Ovary (tissue), 9 donors: Measurements from ENCODE around the gene ERI3. TPM values are rescaled to one million over a fixed set of nuclear protein-coding genes. Genes with fewer than 3 reads are reported as not detected.

Experiments
- DNase-seq, 5 donors: peaks; one replicate each; pipeline ENCODE4 v3.0.0-alpha.2; 2019 to 2020
- H3K27ac ChIP-seq, 2 donors: fragments of 200-600 bp; one replicate each; pipeline versions ENCODE4 v1.5.1 to v1.8.0; 2019 to 2022
- H3K27me3 ChIP-seq: fragments of 200-600 bp; one replicate; pipeline ENCODE4 v1.8.0; 2022
- H3K36me3 ChIP-seq: fragments of 200-600 bp; sonication (generic); one replicate; pipeline ENCODE4 v1.5.1; 2019
- H3K4me1 ChIP-seq: one replicate; pipeline ENCODE4 v1.8.1; 2013; ENCODE audit warnings: mild to moderate bottlenecking, moderate library complexity; ENCODE audit not compliant: insufficient read depth
- H3K4me3 ChIP-seq: fragments of 200-600 bp; sonication (generic); one replicate; pipeline ENCODE4 v1.5.1; 2017
- H3K9me3 ChIP-seq, 2 donors: fragments of 200-600 bp in 1 of 2; sonication (generic) in 1 of 2; one replicate each; pipeline versions ENCODE4 v1.5.1 to v1.8.1; 2013 to 2019; ENCODE audit warnings: mild to moderate bottlenecking in 1 of 2, moderate library complexity in 1 of 2
- EP300 ChIP-seq: sonication (generic); formaldehyde crosslinking; IDR thresholded peaks from one replicate; pipeline ENCODE4 v1.6.1; 2017; ENCODE audit warnings: antibody characterized with exemption
- POLR2A ChIP-seq: fragments of 450-650 bp; IDR thresholded peaks from one replicate; pipeline ENCODE4 v1.6.1; 2017; ENCODE audit warnings: antibody characterized with exemption, mild to moderate bottlenecking, moderate library complexity
- WGBS, 3 donors: extraction: QIAGEN DNeasy Blood & Tissue Kit in 1 of 3; methylation state at CpG; one replicate each; pipeline versions ENCODE4 v1.1.5 to v1.1.7; 2013 to 2017; 5-methylcytosine and 5-hydroxymethylcytosine counted together
- intact Hi-C, 4 donors: fragments of 100-400 bp; cut with DNase I; formaldehyde crosslinking; loops; one replicate each; pipeline versions ENCODE4 v1.11.0 to v1.15.1; 2022 to 2023
- polyA plus RNA-seq, 2 donors: library from polyadenylated mRNA; stranded (reverse); fragments of 200-250 nt in 1 of 2; fragments of 350-450 nt in 1 of 2; fragmentation: Illumina TruSeq in 1 of 2; extraction: RNeasy Lipid Tissue Mini Kit (QIAGEN cat#74804) in 1 of 2; gene quantifications; one replicate each; pipeline ENCODE4 v1.2.3, GENCODE V29; 2013 to 2014
- total RNA-seq, 7 donors: library from RNA; depleted of rRNA in 2 of 7; stranded (reverse); fragments of >200 nt in 2 of 7; fragmentation: NEBNext Ultra II Directional in 3 of 7; extraction: Animal tissue kit (Norgen Biotek cat#: 25700) in 3 of 7; gene quantifications; one replicate each; pipeline versions ENCODE4 v1.1.0 to v1.2.4, GENCODE V29; 2016 to 2023
- TF ChIP-seq, protein P1 (sequence below), 3 donors: fragments of 450-650 bp in 2 of 3; fragments of 200-600 bp in 1 of 3; IDR thresholded peaks; one replicate each; pipeline versions ENCODE4 v1.5.1 to v1.8.0; 2016 to 2022; ENCODE audit warnings: antibody characterized with exemption in 3 of 3, mild to moderate bottlenecking in 1 of 3
- donor health status: DM: no; HTN: no; CAD: no; lungs with moderate emphysema.
- donor health status: DM: no; HTN: no; CAD: no.
- donor health status: Bipolar disorder and iron deficiency.
- donor health status: DM: yes; HTN: yes; CAD: no.
- donor health status: DM: no; HTN: no; CAD: no.
- donor health status: DM: yes; HTN: yes; CAD: no.

Gene ERI3
- total and polyA plus RNA-seq, 9 donors = 35.4 to 67.0 (median 48.9) TPM

GRCh38 chr1:44353604-44354003, 1.5 kb downstream of the ERI3 start:
- no peak for DNase-seq
- Histone ChIP-seq H3K4me3 (no peak overlapping the region), H3K9me3 (no peaks in the 10 kb centered on the region), H3K27me3 (no peaks in the 10 kb centered on the region), H3K4me1 (peaks cover 13% of the 10 kb centered on the region), H3K36me3 (no peaks in the 10 kb centered on the region), H3K27ac (no peak overlapping the region)
- intact Hi-C loops = no loop called here
- TF ChIP-seq, protein P1, sequence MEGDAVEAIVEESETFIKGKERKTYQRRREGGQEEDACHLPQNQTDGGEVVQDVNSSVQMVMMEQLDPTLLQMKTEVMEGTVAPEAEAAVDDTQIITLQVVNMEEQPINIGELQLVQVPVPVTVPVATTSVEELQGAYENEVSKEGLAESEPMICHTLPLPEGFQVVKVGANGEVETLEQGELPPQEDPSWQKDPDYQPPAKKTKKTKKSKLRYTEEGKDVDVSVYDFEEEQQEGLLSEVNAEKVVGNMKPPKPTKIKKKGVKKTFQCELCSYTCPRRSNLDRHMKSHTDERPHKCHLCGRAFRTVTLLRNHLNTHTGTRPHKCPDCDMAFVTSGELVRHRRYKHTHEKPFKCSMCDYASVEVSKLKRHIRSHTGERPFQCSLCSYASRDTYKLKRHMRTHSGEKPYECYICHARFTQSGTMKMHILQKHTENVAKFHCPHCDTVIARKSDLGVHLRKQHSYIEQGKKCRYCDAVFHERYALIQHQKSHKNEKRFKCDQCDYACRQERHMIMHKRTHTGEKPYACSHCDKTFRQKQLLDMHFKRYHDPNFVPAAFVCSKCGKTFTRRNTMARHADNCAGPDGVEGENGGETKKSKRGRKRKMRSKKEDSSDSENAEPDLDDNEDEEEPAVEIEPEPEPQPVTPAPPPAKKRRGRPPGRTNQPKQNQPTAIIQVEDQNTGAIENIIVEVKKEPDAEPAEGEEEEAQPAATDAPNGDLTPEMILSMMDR (IDR thresholded peaks at IDR 0.05) = no peak
- TF ChIP-seq EP300 = no peak
- TF ChIP-seq POLR2A = no peak
- 38 to 57% (median 39%) methylated on average over 1 of the region's 1 CpG for WGBS, 3 donors

DNA sequence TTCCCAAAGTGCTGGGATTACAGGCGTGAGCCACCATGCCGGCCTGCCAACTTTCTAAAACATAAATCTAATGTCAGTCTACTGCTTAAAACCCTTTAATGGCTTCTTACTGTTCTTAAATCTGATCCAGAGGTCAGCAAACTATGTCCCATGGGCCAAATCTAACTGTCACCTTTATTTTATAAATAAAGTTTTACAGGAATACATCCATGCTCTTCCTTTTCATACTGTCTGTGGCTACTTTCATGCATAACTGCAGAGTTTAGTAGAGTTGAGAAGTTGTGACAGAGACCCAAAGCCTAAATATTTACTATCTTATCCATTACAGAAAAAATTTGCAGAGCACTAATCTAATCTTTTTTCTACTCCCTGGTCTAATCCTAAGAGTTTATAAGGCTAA, 3.8 kb downstream of the ERI3 start:
- 90 to 96% (median 92%) methylated on average over 2 of the region's 2 CpGs for WGBS, 3 donors
- no peaks in the 10 kb centered on the region for H3K9me3 ChIP-seq
- TF ChIP-seq EP300 = no peak
- no peak for TF ChIP-seq POLR2A
- TF ChIP-seq, protein P1 (IDR thresholded peaks at IDR 0.05) = no peak
- DNase-seq = no peak
- H3K27ac ChIP-seq = no peak overlapping the region
- peaks cover 16% of the 10 kb centered on the region for H3K4me1 ChIP-seq
- H3K36me3 ChIP-seq = no peaks in the 10 kb centered on the region
- no peak overlapping the region for H3K4me3 ChIP-seq
- intact Hi-C loops = no loop called here
- no peaks in the 10 kb centered on the region for H3K27me3 ChIP-seq

GRCh38 chr1:44348061-44348485, 7.0 kb downstream of the ERI3 start:
- no peak overlapping the region for H3K4me3 ChIP-seq
- H3K27me3 ChIP-seq = no peaks in the 10 kb centered on the region
- 93 to 97% (median 95%) methylated on average over 4 of the region's 4 CpGs for WGBS, 3 donors
- intact Hi-C loops = no loop called here
- H3K9me3 ChIP-seq = no peaks in the 10 kb centered on the region
- TF ChIP-seq, protein P1 (IDR thresholded peaks at IDR 0.05) = no peak
- TF ChIP-seq EP300 = no peak
- no peak for TF ChIP-seq POLR2A
- H3K4me1 ChIP-seq = peaks cover 11% of the 10 kb centered on the region
- no peak overlapping the region for H3K27ac ChIP-seq
- DNase-seq = no peak
- H3K36me3 ChIP-seq = no peaks in the 10 kb centered on the region

- TF ChIP-seq POLR2A (no peak), EP300 (no peak)
- TF ChIP-seq, protein P1 (IDR thresholded peaks at IDR 0.05) = no peak
- Histone ChIP-seq H3K4me1 (peaks cover 9% of the 10 kb centered on the region), H3K4me3 (no peak overlapping the region), H3K27ac (no peak overlapping the region), H3K36me3 (no peaks in the 10 kb centered on the region), H3K27me3 (no peaks in the 10 kb centered on the region), H3K9me3 (no peaks in the 10 kb centered on the region)
- DNase-seq = no peak
- 42 to 51% (median 43%) methylated on average over 4 of the region's 4 CpGs for WGBS, 3 donors
- intact Hi-C loops = no loop called here
Measured at GRCh38 chr1:44347280-44347679, 7.8 kb downstream of the ERI3 start.

DNA sequence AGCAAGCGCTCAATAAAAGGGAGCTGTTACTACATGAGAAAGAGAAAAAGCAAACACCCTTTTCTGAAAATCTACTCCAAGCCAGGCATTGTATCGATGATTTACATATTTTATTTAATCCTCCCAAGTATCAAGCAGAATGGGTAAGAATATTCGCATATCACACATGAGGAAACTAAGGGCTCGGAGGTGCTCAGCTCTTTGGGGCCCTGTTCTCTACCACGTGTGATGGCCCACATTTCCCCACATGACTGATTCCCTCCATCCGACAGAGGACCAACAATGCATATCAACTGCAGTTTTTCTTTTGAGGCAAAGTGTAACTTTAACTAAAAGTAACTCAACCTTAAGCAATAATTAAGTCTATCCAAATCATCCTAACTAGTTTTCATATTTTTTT, 8.2 kb downstream of the ERI3 start:
- intact Hi-C loops = no loop called here
- WGBS, 3 donors = 88 to 93% (median 91%) methylated on average over 6 of the region's 6 CpGs
- Histone ChIP-seq H3K36me3 (no peaks in the 10 kb centered on the region), H3K9me3 (no peaks in the 10 kb centered on the region), H3K27me3 (no peaks in the 10 kb centered on the region), H3K27ac (no peak overlapping the region), H3K4me3 (no peak overlapping the region), H3K4me1 (peaks cover 9% of the 10 kb centered on the region)
- TF ChIP-seq POLR2A = no peak
- TF ChIP-seq EP300 = no peak
- TF ChIP-seq, protein P1 (IDR thresholded peaks at IDR 0.05) = no peak
- DNase-seq = no peak
